H1 (cell line): Measurements from ENCODE around the gene NF1. TPM values are rescaled to one million over a fixed set of nuclear protein-coding genes. Genes with fewer than 3 reads are reported as not detected.

ENCODE experiments used
- CTCF ChIA-PET: fragments of 300-600 bp; sonication (Branson Sonifier 250); formaldehyde crosslinking; loops from one replicate; lab custom pipeline; 2021; ENCODE audit not compliant: partially characterized antibody; lab: Charles Lee
- POLR2A ChIA-PET: fragments of 300-600 bp; sonication (Branson Sonifier 250); formaldehyde crosslinking; loops from one replicate; lab custom pipeline; 2021; ENCODE audit warnings: inconsistent platforms; ENCODE audit not compliant: partially characterized antibody; lab: Charles Lee
- DNase-seq, 2 experiments: peaks; one replicate each; pipeline versions ENCODE4 v3.0.0 to v3.0.0-alpha.2; 2010 to 2022; ENCODE audit warnings: low spot score in 2 of 2, low read depth in 1 of 2, mixed read lengths in 1 of 2
- FAIRE-seq: peaks from 2 replicates; lab custom pipeline; 2011; peaks lifted over from hg19 to GRCh38; lab: Jason Lieb, UNC
- H2AFZ ChIP-seq: 2 replicates; pipeline ENCODE4 v1.8.1; 2012; ENCODE audit warnings: low read length, inconsistent platforms
- H2AK5ac ChIP-seq: 2 replicates; pipeline ENCODE4 v1.6.1; 2013; ENCODE audit warnings: low read depth, low read length
- H2BK120ac ChIP-seq: replicated peaks from 2 replicates; pipeline ENCODE3; 2013; ENCODE audit warnings: low read depth, low read length, inconsistent platforms
- H2BK12ac ChIP-seq: 2 replicates; pipeline ENCODE4 v1.6.1; 2013; ENCODE audit warnings: low read depth, low read length
- H2BK15ac ChIP-seq: 2 replicates; pipeline ENCODE4 v1.6.1; 2013; ENCODE audit warnings: low read length
- H2BK20ac ChIP-seq: 2 replicates; pipeline ENCODE4 v1.6.1; 2013; ENCODE audit warnings: low read length
- H2BK5ac ChIP-seq: 2 replicates; pipeline ENCODE4 v1.6.1; 2013; ENCODE audit warnings: low read depth, low read length
- H3K14ac ChIP-seq: 2 replicates; pipeline ENCODE4 v1.6.1; 2013; ENCODE audit warnings: inconsistent platforms; ENCODE audit not compliant: insufficient read length
- H3K18ac ChIP-seq: 2 replicates; pipeline ENCODE4 v1.6.1; 2013; ENCODE audit warnings: low read length; ENCODE audit errors: extremely low read depth
- H3K23ac ChIP-seq: 2 replicates; pipeline ENCODE4 v1.6.1; 2013; ENCODE audit warnings: inconsistent platforms; ENCODE audit not compliant: insufficient read length
- H3K23me2 ChIP-seq: 2 replicates; pipeline ENCODE4 v1.6.1; 2013; ENCODE audit warnings: low read depth, low read length
- H3K27ac ChIP-seq: 2 replicates; pipeline ENCODE4 v1.6.1; 2011; ENCODE audit warnings: low read depth, low read length, inconsistent platforms
- H3K27me3 ChIP-seq, 4 experiments: replicated peaks in 1 of 4; 1 replicate in 1 of 4; 2 replicates in 3 of 4; pipeline versions ENCODE4 v1.6.1 to v1.8.1; 2011 to 2013; ENCODE audit warnings: low read length in 3 of 4, mild to moderate bottlenecking in 3 of 4, inconsistent platforms in 2 of 4, mixed read lengths in 2 of 4, moderate library complexity in 1 of 4; ENCODE audit not compliant: control insufficient read depth in 3 of 4, insufficient read depth in 3 of 4; ENCODE audit errors: extremely low read depth in 1 of 4
- H3K36me3 ChIP-seq, 4 experiments: 2 replicates each; pipeline versions ENCODE4 v1.6.1 to v1.8.1; 2011 to 2013; ENCODE audit warnings: mild to moderate bottlenecking in 4 of 4, low read length in 3 of 4, moderate library complexity in 2 of 4, control low read depth in 1 of 4, inconsistent platforms in 1 of 4; ENCODE audit not compliant: insufficient read depth in 4 of 4, control insufficient read depth in 2 of 4
- H3K4ac ChIP-seq: replicated peaks from 2 replicates; pipeline ENCODE3; 2013; ENCODE audit warnings: low read length, low read depth, mixed read lengths, inconsistent platforms; ENCODE audit not compliant: insufficient read length
- H3K4me1 ChIP-seq, 4 experiments: replicated peaks in 1 of 4; 1 replicate in 1 of 4; 2 replicates in 3 of 4; pipeline versions ENCODE4 v1.6.1 to v1.8.1; 2011 to 2013; ENCODE audit warnings: low read length in 3 of 4, inconsistent platforms in 2 of 4, mixed read lengths in 1 of 4; ENCODE audit not compliant: insufficient read depth in 4 of 4, control insufficient read depth in 3 of 4
- H3K4me2 ChIP-seq, 2 experiments: 2 replicates each; pipeline versions ENCODE4 v1.6.1 to v1.8.1; 2011 to 2013; ENCODE audit warnings: low read depth in 2 of 2, low read length in 2 of 2, control low read depth in 1 of 2, inconsistent platforms in 1 of 2, mild to moderate bottlenecking in 1 of 2; ENCODE audit not compliant: insufficient read depth in 1 of 2
- H3K4me3 ChIP-seq, 4 experiments: fragments of 200-600, 300-600 bp in 1 of 4; sonication (generic), shearing (Covaris generic), sonication (Bioruptor Twin) in 1 of 4; 2 replicates each; pipeline versions ENCODE4 v1.5.1 to v1.8.1; 2011 to 2016; ENCODE audit warnings: low read length in 4 of 4, low read depth in 3 of 4, control low read depth in 2 of 4, inconsistent platforms in 2 of 4, mild to moderate bottlenecking in 2 of 4, mixed read lengths in 1 of 4, moderate library complexity in 1 of 4; ENCODE audit not compliant: insufficient read depth in 2 of 4; ENCODE audit errors: extremely low read depth in 1 of 4
- H3K56ac ChIP-seq: replicated peaks from 2 replicates; pipeline ENCODE3; 2013; ENCODE audit warnings: low read depth, mild to moderate bottlenecking, mixed read lengths, low read length, inconsistent platforms; ENCODE audit not compliant: insufficient read length
- H3K79me1 ChIP-seq: 2 replicates; pipeline ENCODE4 v1.6.1; 2013; ENCODE audit warnings: low read depth, low read length, control low read depth
- H3K79me2 ChIP-seq, 2 experiments: 2 replicates each; pipeline versions ENCODE4 v1.6.1 to v1.8.1; 2012 to 2013; ENCODE audit warnings: low read length in 2 of 2, mild to moderate bottlenecking in 2 of 2, inconsistent platforms in 1 of 2; ENCODE audit not compliant: insufficient read depth in 2 of 2, control insufficient read depth in 1 of 2
- H3K9ac ChIP-seq, 4 experiments: replicated peaks in 1 of 4; 1 replicate in 1 of 4; 2 replicates in 3 of 4; pipeline versions ENCODE4 v1.6.1 to v1.8.1; 2011 to 2013; ENCODE audit warnings: low read depth in 3 of 4, low read length in 3 of 4, control low read depth in 2 of 4, mild to moderate bottlenecking in 2 of 4, moderate library complexity in 2 of 4, inconsistent platforms in 1 of 4; ENCODE audit errors: extremely low read depth in 1 of 4
- H3K9me3 ChIP-seq, 2 experiments: 2 replicates each; pipeline versions ENCODE4 v1.6.1 to v1.8.1; 2012 to 2013; ENCODE audit warnings: mild to moderate bottlenecking in 2 of 2, moderate library complexity in 2 of 2, control low read depth in 1 of 2, inconsistent platforms in 1 of 2, low read depth in 1 of 2, low read length in 1 of 2, mixed read lengths in 1 of 2; ENCODE audit not compliant: insufficient read depth in 2 of 2
- H4K20me1 ChIP-seq, 2 experiments: replicated peaks in 1 of 2; 2 replicates each; pipeline versions ENCODE3 to v1.8.1; 2011 to 2013; ENCODE audit warnings: inconsistent platforms in 2 of 2, low read length in 2 of 2, mild to moderate bottlenecking in 1 of 2; ENCODE audit not compliant: insufficient read depth in 2 of 2, control insufficient read depth in 1 of 2
- H4K5ac ChIP-seq: 2 replicates; pipeline ENCODE4 v1.6.1; 2013; ENCODE audit warnings: low read length, low read depth, mixed read lengths, inconsistent platforms; ENCODE audit not compliant: insufficient read length
- H4K8ac ChIP-seq: 2 replicates; pipeline ENCODE4 v1.8.0; 2013; ENCODE audit warnings: mild to moderate bottlenecking, moderate library complexity, low read length, inconsistent platforms; ENCODE audit not compliant: insufficient read depth; ENCODE audit errors: extremely low read depth
- H4K91ac ChIP-seq: replicated peaks from 2 replicates; pipeline ENCODE3; 2013; ENCODE audit warnings: low read length, mixed read lengths, inconsistent platforms; ENCODE audit not compliant: insufficient read length
- ASH2L ChIP-seq: fragments of 200-600, 300-600 bp; sonication (generic); IDR thresholded peaks from one replicate; pipeline ENCODE4 v1.7.1; 2017; ENCODE audit warnings: low read length
- BCL11A ChIP-seq, 2 experiments: IDR thresholded peaks; one replicate each; pipeline ENCODE4 v1.6.1; 2011; ENCODE audit warnings: low read depth in 2 of 2, low read length in 2 of 2, mild to moderate bottlenecking in 2 of 2
- CBX8 ChIP-seq: fragments of 300-800, 300-1000 bp; sonication (generic); IDR thresholded peaks from 2 replicates; pipeline ENCODE4 v1.7.1; 2016; ENCODE audit warnings: low read depth, low read length, borderline replicate concordance
- CTBP2 ChIP-seq: IDR thresholded peaks from 2 replicates; pipeline ENCODE4 v1.7.0; 2011; ENCODE audit warnings: borderline replicate concordance, mild to moderate bottlenecking, moderate library complexity, mixed read lengths, low read length; ENCODE audit not compliant: insufficient read depth, insufficient read length
- EGR1 ChIP-seq: IDR thresholded peaks from 2 replicates; pipeline ENCODE4 v1.6.1; 2011; ENCODE audit warnings: low read depth, low read length, borderline replicate concordance
- EZH2 ChIP-seq: fragments of 200-600 bp; sonication (generic); IDR thresholded peaks from 2 replicates; pipeline ENCODE4 v1.7.1; 2012; ENCODE audit warnings: low read depth, mild to moderate bottlenecking, moderate library complexity, low read length, inconsistent platforms; ENCODE audit not compliant: severe bottlenecking
- MAX ChIP-seq: IDR thresholded peaks from 2 replicates; pipeline ENCODE4 v1.6.1; 2012; ENCODE audit warnings: inconsistent platforms
- NANOG ChIP-seq: IDR thresholded peaks from 2 replicates; pipeline ENCODE4 v1.6.1; 2011; ENCODE audit warnings: low read length, low read depth, mild to moderate bottlenecking, inconsistent platforms; ENCODE audit not compliant: insufficient read depth, poor library complexity, severe bottlenecking
- RNF2 ChIP-seq: fragments of 200-900, 300-1000 bp; sonication (generic); IDR thresholded peaks from 2 replicates; pipeline ENCODE4 v1.7.1; 2016; ENCODE audit warnings: borderline replicate concordance, low read depth, mild to moderate bottlenecking, antibody characterized with exemption, low read length; ENCODE audit not compliant: poor library complexity, severe bottlenecking; ENCODE audit errors: missing control alignments
- SIN3A ChIP-seq, 2 experiments: IDR thresholded peaks in 1 of 2; conservative IDR thresholded peaks in 1 of 2; 2 replicates each; pipeline ENCODE4 v1.6.1; 2011 to 2012; ENCODE audit warnings: low read length in 2 of 2, improper control_type of control experiment in 1 of 2, low read depth in 1 of 2, mild to moderate bottlenecking in 1 of 2
- SP2 ChIP-seq: IDR thresholded peaks from 2 replicates; pipeline ENCODE4 v1.6.1; 2012; ENCODE audit warnings: mild to moderate bottlenecking, low read length, inconsistent platforms
- ZNF274 ChIP-seq: IDR thresholded peaks from 2 replicates; pipeline ENCODE4 v1.7.0; 2012; ENCODE audit warnings: low read length, borderline replicate concordance; ENCODE audit errors: extremely low read depth
- WGBS, 2 experiments: shearing (Covaris generic) in 1 of 2; methylation state at CpG; one replicate each; pipeline versions ENCODE4 v1.1.6 to v1.1.7; 2013 to 2015; ENCODE audit warnings: low lambda C conversion rate in 2 of 2, mixed read lengths in 2 of 2, inconsistent platforms in 1 of 2, low coverage in 1 of 2, missing lambda C conversion rate in 1 of 2; ENCODE audit not compliant: insufficient replicate concordance in 2 of 2, insufficient coverage in 1 of 2, insufficient read length in 1 of 2; ENCODE audit errors: extremely low coverage in 1 of 2, missing lambda C conversion rate in 1 of 2; 5-methylcytosine and 5-hydroxymethylcytosine counted together
- polyA plus RNA-seq, 7 experiments: library from polyadenylated mRNA; depleted of rRNA in 3 of 7; stranded (reverse) in 5 of 7; unstranded in 2 of 7; fragments of >200 nt in 5 of 7; fragments of 200-250 nt in 2 of 7; gene quantifications; 1 replicate in 5 of 7; 2 replicates in 1 of 7; 4 replicates in 1 of 7; pipeline versions ENCODE4 v1.2.1 to v1.2.3, GENCODE V29; 2011 to 2013; ENCODE audit warnings: missing spikeins in 2 of 7, mixed read lengths in 2 of 7
- total RNA-seq: library from RNA; stranded (reverse); fragmentation: NEBNext Ultra II Directional; extraction: Animal tissue kit (Norgen Biotek cat#: 25700); gene quantifications from 2 replicates; pipeline ENCODE4 v1.2.1, GENCODE V29; 2021

NF1 gene
- total and polyA plus RNA-seq, 2 of the 8 experiments (the other 6 are each of a cell fraction or from before 2014, with no cell fraction given), result 19.3 to 29.6 TPM

- POLR2A ChIA-PET, result no interaction called here
- TF ChIP-seq NANOG, result no peak
- TF ChIP-seq CBX8, result no peak
- no peak for TF ChIP-seq MAX
- no peak for TF ChIP-seq RNF2
- TF ChIP-seq BCL11A (IDR thresholded peaks at IDR 0.05; ENCODE audit: low read depth in 2 of 2, low read length in 2 of 2), result no peak
- TF ChIP-seq EGR1, result no peak
- no peak for TF ChIP-seq ZNF274
- no peak for TF ChIP-seq ASH2L
- TF ChIP-seq SIN3A (conservative IDR thresholded peaks at IDR 0.05 in 1 of 2, IDR thresholded peaks at IDR 0.05 in 1 of 2; ENCODE audit: low read depth in 1 of 2, low read length in 2 of 2), result no peak
- no peak for TF ChIP-seq EZH2
- TF ChIP-seq SP2, result no peak
- TF ChIP-seq CTBP2, result no peak
- H4K91ac ChIP-seq, result no peak overlapping the region
- no peak overlapping the region for H3K23ac ChIP-seq
- no peak overlapping the region for H3K14ac ChIP-seq
- H3K4ac ChIP-seq, result no peak overlapping the region
- H3K9me3 ChIP-seq, result peaks cover 0 to 5% of the 10 kb centered on the region in 2 experiments; a peak in 1 of 4 replicates
- H3K56ac ChIP-seq, result no peak overlapping the region
- H2BK12ac ChIP-seq, result no peak overlapping the region
- CTCF ChIA-PET, result interaction anchor here (1.7 kb wide), 1 partner anchor 233 kb away, joined by 4 read pairs; no protein-coding TSS in a partner anchor
- H3K23me2 ChIP-seq, result no peaks in the 10 kb centered on the region
- no peak overlapping the region for H4K5ac ChIP-seq
- no peak overlapping the region for H3K9ac ChIP-seq
- no peak for DNase-seq
- no peak overlapping the region for H2BK120ac ChIP-seq
- H3K18ac ChIP-seq, result no peak overlapping the region
- no peaks in the 10 kb centered on the region for H3K79me2 ChIP-seq
- no peak overlapping the region for H3K4me3 ChIP-seq
- H4K8ac ChIP-seq, result no peak overlapping the region
- H3K27ac ChIP-seq, result no peak overlapping the region
- no peak for FAIRE-seq
- 95% methylated on average over 3 of the region's 3 CpGs; no CpG with 5 or more reads in 1 of the 2 experiments for WGBS, 2 experiments
- no peak overlapping the region for H2BK15ac ChIP-seq
- no peak overlapping the region for H2BK5ac ChIP-seq
- no peaks in the 10 kb centered on the region for H3K79me1 ChIP-seq
- no peak overlapping the region for H2BK20ac ChIP-seq
- no peaks in the 10 kb centered on the region for H3K36me3 ChIP-seq
- H3K4me2 ChIP-seq, result no peak overlapping the region
- H3K4me1 ChIP-seq, result peaks cover 0 to 3% (median 0%) of the 10 kb centered on the region in 4 experiments; a peak in 1 of 7 replicates
- no peaks in the 10 kb centered on the region for H3K27me3 ChIP-seq
- no peaks in the 10 kb centered on the region for H4K20me1 ChIP-seq
- H2AK5ac ChIP-seq, result no peak overlapping the region
- H2AFZ ChIP-seq, result no peak overlapping the region
These were observed 200.2 kb downstream of the NF1 start for GRCh38 chr17:31294820-31295488.
